Tibial nerve (tissue), 4 donors: Measurements from ENCODE around the gene ABCA9.

Experiments
- CTCF ChIP-seq, 5 experiments: fragments of 200-600 bp in 3 of 5; fragments of 450-650 bp in 2 of 5; sonication (generic) in 3 of 5; IDR thresholded peaks; one replicate each; pipeline ENCODE4 v1.5.1; 2016 to 2019; ENCODE audit warnings: antibody characterized with exemption in 5 of 5, mild to moderate bottlenecking in 3 of 5, moderate library complexity in 2 of 5
- EP300 ChIP-seq, 2 donors: sonication (generic); formaldehyde crosslinking; IDR thresholded peaks; one replicate each; pipeline ENCODE4 v1.6.1; 2017; ENCODE audit warnings: antibody characterized with exemption in 2 of 2, mild to moderate bottlenecking in 1 of 2
- POLR2A ChIP-seq, 2 donors: fragments of 450-650 bp; IDR thresholded peaks; one replicate each; pipeline ENCODE4 v1.6.1; 2017; ENCODE audit warnings: antibody characterized with exemption in 2 of 2, mild to moderate bottlenecking in 2 of 2, moderate library complexity in 2 of 2

- no peak for TF ChIP-seq CTCF (IDR thresholded peaks at IDR 0.05)
- TF ChIP-seq POLR2A (IDR thresholded peaks at IDR 0.05), result no peak
- no peak for TF ChIP-seq EP300 (IDR thresholded peaks at IDR 0.05)
Observed at GRCh38 chr17:69086641-69087040, 25.9 kb upstream of the ABCA9 start.
